Measurements from ENCODE around the gene PAH.

The PAH gene

GRCh38 chr12:102950107-102950949, 33.3 kb upstream of the PAH start:
- no peak for DNase-seq (ENCODE audit: low read depth)

GRCh38 chr12:102948941-102949352, 31.9 kb upstream of the PAH start:
- no peak for DNase-seq (ENCODE audit: low read depth)

GRCh38 chr12:102946042-102946441, 29.0 kb upstream of the PAH start:
- DNase-seq (ENCODE audit: low read depth) = no peak

GRCh38 chr12:102939670-102940222, 22.7 kb upstream of the PAH start:
- no peak for DNase-seq (ENCODE audit: low read depth)

GRCh38 chr12:102939059-102939458, 22.0 kb upstream of the PAH start:
- no peak for DNase-seq (ENCODE audit: low read depth)

- DNase-seq (ENCODE audit: low read depth) = no peak
Observed at GRCh38 chr12:102933168-102933567, 16.1 kb upstream of the PAH start.

GRCh38 chr12:102927220-102927619, 10.2 kb upstream of the PAH start:
- no peak for DNase-seq (ENCODE audit: low read depth)

GRCh38 chr12:102921240-102921639, 4.2 kb upstream of the PAH start:
- no peak for DNase-seq (ENCODE audit: low read depth)

- no peak for DNase-seq (ENCODE audit: low read depth)
Observed at GRCh38 chr12:102920271-102920670, 3.2 kb upstream of the PAH start.

- DNase-seq (ENCODE audit: low read depth) = no peak
Observed at GRCh38 chr12:102918840-102919239, 1.8 kb upstream of the PAH start.

- DNase-seq (ENCODE audit: low read depth) = no peak
Observed at GRCh38 chr12:102916252-102917025, 605 bp downstream of the PAH start.

GRCh38 chr12:102913453-102914226, 3.4 kb downstream of the PAH start:
- no peak for DNase-seq (ENCODE audit: low read depth)

GRCh38 chr12:102912258-102912657, 4.8 kb downstream of the PAH start:
- no peak for DNase-seq (ENCODE audit: low read depth)

GRCh38 chr12:102911320-102911719, 5.7 kb downstream of the PAH start:
- no peak for DNase-seq (ENCODE audit: low read depth)

- DNase-seq (ENCODE audit: low read depth) = no peak
Observed at GRCh38 chr12:102910792-102911191, 6.3 kb downstream of the PAH start.

GRCh38 chr12:102910137-102910536, 6.9 kb downstream of the PAH start:
- DNase-seq (ENCODE audit: low read depth) = no peak

- no peak for DNase-seq (ENCODE audit: low read depth)
Observed at GRCh38 chr12:102907918-102908317, 9.1 kb downstream of the PAH start.

GRCh38 chr12:102905229-102905628, 11.8 kb downstream of the PAH start:
- DNase-seq (ENCODE audit: low read depth) = no peak

GRCh38 chr12:102903337-102904007, 13.6 kb downstream of the PAH start:
- no peak for DNase-seq (ENCODE audit: low read depth)

GRCh38 chr12:102902093-102902492, 15.0 kb downstream of the PAH start:
- no peak for DNase-seq (ENCODE audit: low read depth)

GRCh38 chr12:102900389-102900788, 16.7 kb downstream of the PAH start:
- no peak for DNase-seq (ENCODE audit: low read depth)

GRCh38 chr12:102896067-102896466, 21.0 kb downstream of the PAH start:
- no peak for DNase-seq (ENCODE audit: low read depth)

Data from T-helper 22 cell (primary cell).